K562 (cell line): ENCODE data around the gene CPLX4. TPM values are rescaled to one million over a fixed set of nuclear protein-coding genes. Genes with fewer than 3 reads are reported as not detected.

Experiments
- ATAC-seq: fragments of 200-7000 bp; cut with Tn5 transposase; 3 replicates; pipeline ENCODE4 v1.9.1; 2020; ENCODE audit warnings: moderate library complexity
- BruUV-seq: library from RNA; stranded (reverse); fragments of 400-500 nt; replicated peaks from 2 replicates; lab custom pipeline; 2021; lab: Mats Ljungman, UMichigan
- CTCF ChIA-PET: fragments of 300-600 bp; formaldehyde crosslinking; extraction: SDS; loops from one replicate; lab custom pipeline; 2021; ENCODE audit warnings: low intra/inter-chr PET ratio; lab: Yijun Ruan, JAX
- POLR2A ChIA-PET: fragments of 300-600, 350-650 bp; sonication (Branson Sonifier 250); formaldehyde crosslinking; extraction: SDS; loops from one replicate; lab custom pipeline; 2021; ENCODE audit warnings: antibody characterized with exemption, inconsistent platforms; lab: Yijun Ruan, JAX
- DNase-seq, 4 experiments: peaks; one replicate each; pipeline versions ENCODE4 v3.0.0 to v3.0.0-alpha.2; 2011 to 2018; ENCODE audit warnings: low spot score in 3 of 4, mixed read lengths in 3 of 4; ENCODE audit errors: extremely low read depth in 1 of 4
- FAIRE-seq: peaks from 2 replicates; lab custom pipeline; 2011; peaks lifted over from hg19 to GRCh38; lab: Jason Lieb, UNC
- H2AFZ ChIP-seq: 2 replicates; pipeline ENCODE4 v1.6.0; 2011; ENCODE audit warnings: low read depth, low read length, control low read depth, inconsistent platforms
- H3K27ac ChIP-seq: fragments of 200-600 bp; 3 replicates; pipeline ENCODE4 v1.8.0; 2011; ENCODE audit warnings: low read depth, mild to moderate bottlenecking, control low read depth, inconsistent platforms, low read length, moderate library complexity, mixed read lengths; ENCODE audit errors: extremely low read depth
- H3K27me3 ChIP-seq, 2 experiments: fragments of 300-600 bp in 1 of 2; 2 replicates in 1 of 2; 3 replicates in 1 of 2; pipeline versions ENCODE4 v1.6.0 to v1.8.0; 2011; ENCODE audit warnings: inconsistent platforms in 2 of 2, low read length in 2 of 2, mild to moderate bottlenecking in 1 of 2, mixed read lengths in 1 of 2, moderate library complexity in 1 of 2; ENCODE audit not compliant: control insufficient read depth in 2 of 2, insufficient read depth in 2 of 2
- H3K36me3 ChIP-seq: fragments of 300-600 bp; 3 replicates; pipeline ENCODE4 v1.8.0; 2011; ENCODE audit warnings: mild to moderate bottlenecking, low read length, inconsistent platforms; ENCODE audit not compliant: control insufficient read depth, insufficient read depth
- H3K4me1 ChIP-seq, 2 experiments: fragments of 200-600 bp in 1 of 2; replicated peaks in 1 of 2; 2 replicates in 1 of 2; 3 replicates in 1 of 2; pipeline versions ENCODE4 v1.5.1 to v1.8.0; 2011; ENCODE audit warnings: inconsistent platforms in 2 of 2, low read length in 2 of 2, mild to moderate bottlenecking in 1 of 2, mixed read lengths in 1 of 2, moderate library complexity in 1 of 2; ENCODE audit not compliant: control insufficient read depth in 2 of 2, insufficient read depth in 2 of 2
- H3K4me2 ChIP-seq: 2 replicates; pipeline ENCODE4 v1.6.1; 2011; ENCODE audit warnings: low read length, control low read depth, inconsistent platforms, mixed read lengths; ENCODE audit not compliant: insufficient read depth
- H3K4me3 ChIP-seq: fragments of 200-600 bp; sonication (generic), shearing (Covaris generic); 2 replicates; pipeline ENCODE4 v1.5.1; 2016; ENCODE audit warnings: control low read depth, inconsistent platforms
- H3K79me2 ChIP-seq: fragments of 200-600 bp; 3 replicates; pipeline ENCODE4 v1.8.0; 2011; ENCODE audit warnings: low read length, inconsistent platforms; ENCODE audit not compliant: control insufficient read depth, insufficient read depth
- H3K9ac ChIP-seq, 2 experiments: 2 replicates each; pipeline versions ENCODE4 v1.6.0 to v1.6.1; 2011; ENCODE audit warnings: low read depth in 2 of 2, low read length in 2 of 2, control low read depth in 1 of 2, inconsistent platforms in 1 of 2, mild to moderate bottlenecking in 1 of 2, mixed read lengths in 1 of 2; ENCODE audit not compliant: insufficient read depth in 1 of 2
- H3K9me1 ChIP-seq: one replicate; pipeline ENCODE4 v1.6.0; 2011; ENCODE audit warnings: inconsistent platforms, mild to moderate bottlenecking, low read length, moderate library complexity; ENCODE audit not compliant: control insufficient read depth, insufficient read depth
- H3K9me3 ChIP-seq: replicated peaks from 2 replicates; pipeline ENCODE4 v1.5.1; 2011; ENCODE audit warnings: low read depth, low read length, inconsistent platforms; ENCODE audit not compliant: control insufficient read depth, insufficient read depth
- H4K20me1 ChIP-seq: replicated peaks from 2 replicates; pipeline ENCODE4 v1.6.1; 2011; ENCODE audit warnings: low read length, inconsistent platforms, mixed read lengths; ENCODE audit not compliant: control insufficient read depth, insufficient read depth
- E2F6 ChIP-seq, 2 experiments: IDR thresholded peaks; 2 replicates each; pipeline ENCODE4 v1.6.1; 2011; ENCODE audit warnings: borderline replicate concordance in 1 of 2, control low read depth in 1 of 2, low read depth in 1 of 2, low read length in 1 of 2, mild to moderate bottlenecking in 1 of 2, mixed read lengths in 1 of 2, moderate library complexity in 1 of 2; ENCODE audit not compliant: insufficient read depth in 1 of 2, insufficient read length in 1 of 2, poor library complexity in 1 of 2, severe bottlenecking in 1 of 2; ENCODE audit errors: extremely low read depth in 1 of 2
- SP1 ChIP-seq: sonication (generic); formaldehyde crosslinking; IDR thresholded peaks from 2 replicates; pipeline ENCODE4 v1.8.1; 2022; ENCODE audit warnings: mild to moderate bottlenecking, missing genetic modification reagents
- WGBS: fragments of 100-300 bp; shearing (Covaris generic); methylation state at CpG from one replicate; pipeline ENCODE4 v1.1.6; 2016; ENCODE audit warnings: low coverage, mixed read lengths; ENCODE audit not compliant: insufficient coverage; ENCODE audit errors: missing lambda C conversion rate; 5-methylcytosine and 5-hydroxymethylcytosine counted together
- in situ Hi-C: fragments of 300-500 bp; cut with MboI; formaldehyde crosslinking; loops from 4 replicates; pipeline ENCODE4 v1.15.0; 2018; ENCODE audit warnings: inconsistent platforms, mixed read lengths
- intact Hi-C: fragments of 100-400 bp; cut with micrococcal nuclease; formaldehyde crosslinking; loops from 2 replicates; pipeline ENCODE4 v1.14.2; 2022
- polyA plus RNA-seq, 8 experiments: library from polyadenylated mRNA; depleted of rRNA in 4 of 8; stranded (reverse) in 5 of 8; unstranded in 3 of 8; fragments of >200 nt; fragmentation: Nextera tagmentation in 2 of 8; fragmentation: Illumina TruSeq in 1 of 8; extraction: Ambion mirVana in 2 of 8; extraction: Trizol in 1 of 8; gene quantifications; 2 replicates each; pipeline versions ENCODE4 v1.2.1 to v1.2.3, GENCODE V29; 2011 to 2014; ENCODE audit warnings: inconsistent platforms in 1 of 8, missing spikeins in 1 of 8
- total RNA-seq, 7 experiments: library from RNA; depleted of rRNA in 6 of 7; stranded (reverse); fragments of >200 nt in 6 of 7; fragmentation: Illumina TruSeq in 2 of 7; extraction: Trizol in 2 of 7; gene quantifications; 2 replicates each; pipeline versions ENCODE4 v1.2.1 to v1.2.3, GENCODE V29; 2011 to 2021; ENCODE audit warnings: low replicate concordance in 1 of 7

Gene CPLX4
- total and polyA plus RNA-seq, 9 of the 15 experiments (the other 6 are each of a cell fraction or from before 2014, with no cell fraction given): not detected

- peak overlapping the region; percentile 78 for H3K4me2 ChIP-seq
- in situ Hi-C loops: no loop called here
- no TSS peak for BruUV-seq
- TF ChIP-seq SP1 (CRISPR knock-in tag): no peak
- peak in 1 of 2 experiments; percentile 1 for TF ChIP-seq E2F6 (IDR thresholded peaks at IDR 0.05; ENCODE audit: borderline replicate concordance in 1 of 2, extremely low read depth in 1 of 2, insufficient read depth in 1 of 2, insufficient read length in 1 of 2, low read depth in 1 of 2, low read length in 1 of 2, poor library complexity in 1 of 2, severe bottlenecking in 1 of 2)
- H2AFZ ChIP-seq: peak overlapping the region; percentile 87; the same call in 1 of the 2 replicates
- no peaks in the 10 kb centered on the region for H3K9me3 ChIP-seq
- peak overlapping the region; percentile 28 for H3K4me3 ChIP-seq
- no peaks in the 10 kb centered on the region for H3K36me3 ChIP-seq
- H3K9me1 ChIP-seq: no peaks in the 10 kb centered on the region
- H3K27me3 ChIP-seq: peaks cover 0 to 13% of the 10 kb centered on the region in 2 experiments; a peak in 1 of 5 replicates
- H3K9ac ChIP-seq: peak overlapping the region in 1 of 2 experiments; percentile 81; a peak in 2 of 4 replicates
- DNase-seq: no peak
- CTCF ChIA-PET: interaction anchor here (0.6 to 2.9 kb wide), 4 partner anchors 18 to 1106 kb away, joined by 3 to 40 read pairs (median 3); no protein-coding TSS in a partner anchor
- intact Hi-C loops: loop anchor here (1.0 to 5.0 kb wide), 2 partner anchors 60 to 93 kb away; no protein-coding TSS in a partner anchor
- H3K4me1 ChIP-seq: peaks cover 0 to 5% of the 10 kb centered on the region in 2 experiments; a peak in 2 of 5 replicates
- no peak for FAIRE-seq
- POLR2A ChIA-PET: interaction anchor here (1.3 kb wide), 1 partner anchor 15 kb away, joined by 3 read pairs; no protein-coding TSS in a partner anchor
- no peaks in the 10 kb centered on the region for H4K20me1 ChIP-seq
- no peaks in the 10 kb centered on the region for H3K79me2 ChIP-seq
- H3K27ac ChIP-seq: no peak overlapping the region
- WGBS: 0% methylated on average over 5 of the region's 5 CpGs
- no peak for ATAC-seq
Observed at GRCh38 chr18:59308938-59309260, 9.6 kb downstream of the CPLX4 start.
